ENCODE data around the gene DEF6. TPM values are rescaled to one million over a fixed set of nuclear protein-coding genes. Genes with fewer than 3 reads are reported as not detected.

Gene DEF6
- total RNA-seq, 1 experiment from 2014 or later, result 23.6 TPM

Other genes with a start within 250 kb of the DEF6 start
- gene TCP11, start 156.5 kb upstream of the DEF6 start, total RNA-seq (2014; rRNA removed; shearing (Covaris generic)), result 0.06 TPM in 1 of 2 replicates, not detected in the other
- gene SCUBE3, start 83.9 kb upstream of the DEF6 start, total RNA-seq (2014; rRNA removed; shearing (Covaris generic)), result 1.1 and 2.0 TPM in 2 replicates
- gene ZNF76, start 38.1 kb upstream of the DEF6 start, total RNA-seq (2014; rRNA removed; shearing (Covaris generic)), result 9.1 and 12.5 TPM in 2 replicates
- 2.9 and 5.6 TPM in 2 replicates for gene PPARD, start 44.7 kb downstream of the DEF6 start, total RNA-seq (2014; rRNA removed; shearing (Covaris generic))
- 25.8 and 37.4 TPM in 2 replicates for gene FANCE, start 154.5 kb downstream of the DEF6 start, total RNA-seq (2014; rRNA removed; shearing (Covaris generic))
- 1,576 and 1,963 TPM in 2 replicates for gene RPL10A, start 170.6 kb downstream of the DEF6 start, total RNA-seq (2014; rRNA removed; shearing (Covaris generic))
- gene TEAD3, start 199.3 kb downstream of the DEF6 start, total RNA-seq (2014; rRNA removed; shearing (Covaris generic)), result 6.9 and 7.3 TPM in 2 replicates
- gene TULP1, start 215.1 kb downstream of the DEF6 start, total RNA-seq (2014; rRNA removed; shearing (Covaris generic)), result not detected in 2 replicates